ENCODE measurements around the gene UBE2D4. TPM values are rescaled to one million over a fixed set of nuclear protein-coding genes. Genes with fewer than 3 reads are reported as not detected.

The UBE2D4 gene
- total RNA-seq, 2 donors from 2014 or later: 8.9 to 12.8 TPM

- H3K4me1 ChIP-seq: peaks cover 3% of the 10 kb centered on the region
- DNase-seq: no peak
- intact Hi-C loops (cut with DNase I): no loop called here
- no peaks in the 10 kb centered on the region for H3K9me3 ChIP-seq
- no peak overlapping the region for H3K4me3 ChIP-seq
- H3K36me3 ChIP-seq: no peaks in the 10 kb centered on the region
- no peaks in the 10 kb centered on the region for H3K27me3 ChIP-seq
- no peak overlapping the region for H3K9ac ChIP-seq (ENCODE audit: low read depth in 2 of 2, low read length in 2 of 2)
- H3K27ac ChIP-seq: no peak overlapping the region
- TF ChIP-seq, protein P1, sequence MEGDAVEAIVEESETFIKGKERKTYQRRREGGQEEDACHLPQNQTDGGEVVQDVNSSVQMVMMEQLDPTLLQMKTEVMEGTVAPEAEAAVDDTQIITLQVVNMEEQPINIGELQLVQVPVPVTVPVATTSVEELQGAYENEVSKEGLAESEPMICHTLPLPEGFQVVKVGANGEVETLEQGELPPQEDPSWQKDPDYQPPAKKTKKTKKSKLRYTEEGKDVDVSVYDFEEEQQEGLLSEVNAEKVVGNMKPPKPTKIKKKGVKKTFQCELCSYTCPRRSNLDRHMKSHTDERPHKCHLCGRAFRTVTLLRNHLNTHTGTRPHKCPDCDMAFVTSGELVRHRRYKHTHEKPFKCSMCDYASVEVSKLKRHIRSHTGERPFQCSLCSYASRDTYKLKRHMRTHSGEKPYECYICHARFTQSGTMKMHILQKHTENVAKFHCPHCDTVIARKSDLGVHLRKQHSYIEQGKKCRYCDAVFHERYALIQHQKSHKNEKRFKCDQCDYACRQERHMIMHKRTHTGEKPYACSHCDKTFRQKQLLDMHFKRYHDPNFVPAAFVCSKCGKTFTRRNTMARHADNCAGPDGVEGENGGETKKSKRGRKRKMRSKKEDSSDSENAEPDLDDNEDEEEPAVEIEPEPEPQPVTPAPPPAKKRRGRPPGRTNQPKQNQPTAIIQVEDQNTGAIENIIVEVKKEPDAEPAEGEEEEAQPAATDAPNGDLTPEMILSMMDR (IDR thresholded peaks at IDR 0.05): no peak
Observed at GRCh38 chr7:43931346-43931745, 5.1 kb downstream of the UBE2D4 start.

- no peak for DNase-seq
- TF ChIP-seq, protein P1 (IDR thresholded peaks at IDR 0.05): no peak
- H3K27ac ChIP-seq: no peak overlapping the region
- no peaks in the 10 kb centered on the region for H3K36me3 ChIP-seq
- no peaks in the 10 kb centered on the region for H3K27me3 ChIP-seq
- H3K4me1 ChIP-seq: no peaks in the 10 kb centered on the region
- intact Hi-C loops (cut with DNase I): no loop called here
- H3K9me3 ChIP-seq: no peaks in the 10 kb centered on the region
- H3K9ac ChIP-seq (ENCODE audit: low read depth in 2 of 2, low read length in 2 of 2): no peak overlapping the region
- H3K4me3 ChIP-seq: no peak overlapping the region
Observed at GRCh38 chr7:43933902-43934560, 7.8 kb downstream of the UBE2D4 start.

DNA sequence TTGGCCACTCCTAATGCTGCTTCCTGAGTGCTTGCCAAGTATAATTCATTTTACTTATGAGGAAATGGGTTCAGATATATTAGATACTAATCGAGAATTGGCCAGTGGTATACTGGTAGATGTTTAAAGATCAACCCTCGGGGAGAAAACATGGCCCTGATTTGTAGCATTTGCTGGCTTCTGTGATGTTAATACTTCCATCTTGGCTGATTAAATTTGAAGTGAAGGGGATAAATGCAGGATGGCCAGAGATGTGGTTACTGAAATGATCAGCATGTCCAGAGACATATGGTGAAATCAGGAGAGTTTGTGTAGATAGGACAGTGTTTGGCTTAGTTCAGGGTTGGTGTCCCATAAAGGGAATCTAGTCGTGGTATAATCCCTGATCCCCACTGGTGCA lies 11.2 kb downstream of the UBE2D4 start:
- no peaks in the 10 kb centered on the region for H3K4me1 ChIP-seq
- no peaks in the 10 kb centered on the region for H3K9me3 ChIP-seq
- H3K36me3 ChIP-seq: no peaks in the 10 kb centered on the region
- no peaks in the 10 kb centered on the region for H3K27me3 ChIP-seq
- DNase-seq: no peak
- no peak overlapping the region for H3K4me3 ChIP-seq
- intact Hi-C loops (cut with DNase I): no loop called here
- no peak overlapping the region for H3K27ac ChIP-seq
- TF ChIP-seq, protein P1 (IDR thresholded peaks at IDR 0.05): no peak
- H3K9ac ChIP-seq (ENCODE audit: low read depth in 2 of 2, low read length in 2 of 2): no peak overlapping the region

- TF ChIP-seq, protein P1 (IDR thresholded peaks at IDR 0.05): no peak
- H3K27me3 ChIP-seq: no peaks in the 10 kb centered on the region
- no peaks in the 10 kb centered on the region for H3K36me3 ChIP-seq
- intact Hi-C loops (cut with DNase I): no loop called here
- peaks cover 4% of the 10 kb centered on the region for H3K4me1 ChIP-seq
- H3K4me3 ChIP-seq: no peak overlapping the region
- no peak overlapping the region for H3K9ac ChIP-seq (ENCODE audit: low read depth in 2 of 2, low read length in 2 of 2)
- no peak for DNase-seq
- no peaks in the 10 kb centered on the region for H3K9me3 ChIP-seq
- H3K27ac ChIP-seq: no peak overlapping the region
Observed at GRCh38 chr7:43938892-43939482, 12.8 kb downstream of the UBE2D4 start.

DNA sequence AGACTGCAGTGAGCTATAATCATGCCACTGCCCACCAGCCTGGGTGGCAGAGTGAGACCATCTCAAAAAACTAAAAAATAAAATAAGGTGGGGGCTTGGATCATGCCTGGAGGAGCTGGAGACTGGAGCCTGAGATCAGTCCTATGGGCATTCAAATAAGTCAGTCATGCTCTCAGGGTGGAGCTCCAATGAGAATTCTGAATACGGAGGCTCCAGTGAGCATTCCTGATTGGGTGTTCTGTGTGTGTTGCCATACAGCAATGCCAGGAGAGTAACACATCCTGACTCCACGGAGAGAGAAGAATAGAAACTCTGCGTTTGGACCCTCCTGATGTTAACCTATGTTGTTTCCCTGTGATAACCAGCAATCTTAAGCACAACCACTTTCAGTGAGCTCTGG lies 16.0 kb downstream of the UBE2D4 start:
- no peak overlapping the region for H3K4me3 ChIP-seq
- no peak for DNase-seq
- intact Hi-C loops (cut with DNase I): no loop called here
- no peaks in the 10 kb centered on the region for H3K9me3 ChIP-seq
- H3K4me1 ChIP-seq: peaks cover 4% of the 10 kb centered on the region
- no peaks in the 10 kb centered on the region for H3K36me3 ChIP-seq
- H3K9ac ChIP-seq (ENCODE audit: low read depth in 2 of 2, low read length in 2 of 2): no peak overlapping the region
- TF ChIP-seq, protein P1 (IDR thresholded peaks at IDR 0.05): no peak
- H3K27me3 ChIP-seq: no peaks in the 10 kb centered on the region
- H3K27ac ChIP-seq: no peak overlapping the region
